Activated effector memory CD4-positive, alpha-beta T cell treated with anti-CD3 and anti-CD28 coated beads, Interleukin-2, amount 50 U/mL, for 16 hours (primary cell): Measurements from ENCODE around the gene CTPS2.
A peak's percentile ranks its signal among the peaks of the same experiment; 100 is the strongest.
"Not testable (repeated sequence)": the region's sequence is repeated elsewhere in the genome, so short reads cannot be mapped to it uniquely, and the experiment has no call there.

Experiments used
- DNase-seq: peaks from one replicate; pipeline ENCODE4 v3.0.0-alpha.2; 2020

Gene CTPS2

GRCh38 chrX:16712548-16713155 lies at the start of gene CTPS2:
Gene CTPS2, minus strand, starts transcription at chrX:16712669. Its CDS starts 9,767 bp downstream, at chrX:16702902.
- DNase-seq = peak; percentile 77

- not testable (repeated sequence) for DNase-seq
These were observed 49.0 kb upstream of the CTPS2 start for GRCh38 chrX:16761500-16761899.

- DNase-seq = no peak
These were observed 44.3 kb upstream of the CTPS2 start for GRCh38 chrX:16756724-16757123.

DNA sequence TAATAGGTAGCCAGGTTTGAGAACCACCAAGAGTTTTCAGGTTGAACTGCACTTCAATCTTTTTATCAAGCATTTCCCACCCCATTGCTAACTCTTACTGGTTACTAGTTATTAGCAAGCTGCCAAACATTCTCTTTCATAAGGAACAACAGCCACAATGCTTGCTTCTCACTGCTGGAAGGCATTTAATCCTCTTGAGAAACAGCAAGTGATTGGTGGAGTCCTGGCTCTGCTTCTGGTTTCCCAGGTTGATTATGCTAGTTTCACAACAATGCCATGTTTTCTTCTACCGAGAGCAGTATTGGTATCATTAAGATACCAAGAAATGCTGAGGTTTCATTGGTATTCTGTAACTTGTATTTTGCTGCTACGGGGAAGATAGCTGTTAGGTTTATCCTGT lies 41.5 kb upstream of the CTPS2 start:
- DNase-seq = no peak

DNA sequence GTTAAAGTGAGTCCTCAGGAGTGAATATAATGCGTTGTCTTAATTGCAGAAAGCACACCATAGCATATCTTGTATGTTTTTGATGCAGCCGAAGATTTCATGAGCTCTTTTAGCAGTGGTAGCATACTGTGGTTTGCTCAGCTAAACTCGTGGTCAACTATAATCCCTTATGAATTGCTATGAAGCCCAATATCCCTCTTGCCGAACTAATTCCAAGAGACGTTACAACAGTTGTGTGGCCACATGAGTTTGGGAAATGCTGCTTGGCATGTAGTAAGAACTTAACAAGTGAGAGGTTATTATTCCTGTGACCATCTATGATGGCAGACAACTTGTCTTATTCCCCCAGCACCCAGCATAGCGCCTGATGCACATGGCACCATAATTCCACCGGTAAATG lies 37.7 kb upstream of the CTPS2 start:
- DNase-seq = no peak

DNA sequence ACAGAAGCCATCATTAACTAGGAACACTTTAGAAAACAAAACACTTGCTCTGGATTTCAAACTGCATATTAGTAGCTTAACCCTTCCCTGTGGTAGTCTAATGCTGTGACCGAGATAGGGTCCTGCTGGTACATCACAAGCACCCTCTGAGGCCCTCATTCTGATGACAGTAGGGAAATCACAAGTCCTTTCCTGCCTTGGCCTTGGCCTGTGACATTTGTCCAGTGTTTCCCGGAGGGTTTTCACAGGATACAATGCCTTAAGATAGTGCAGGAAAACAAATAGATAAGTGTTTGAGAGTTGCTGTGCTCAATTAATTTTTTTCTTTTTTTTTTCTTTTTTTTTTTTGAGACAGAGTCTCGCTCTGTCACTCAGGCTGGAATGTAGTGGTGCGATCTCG lies 36.0 kb upstream of the CTPS2 start:
- DNase-seq = no peak

GRCh38 chrX:16745659-16746058 lies 33.2 kb upstream of the CTPS2 start:
- DNase-seq = no peak

DNA sequence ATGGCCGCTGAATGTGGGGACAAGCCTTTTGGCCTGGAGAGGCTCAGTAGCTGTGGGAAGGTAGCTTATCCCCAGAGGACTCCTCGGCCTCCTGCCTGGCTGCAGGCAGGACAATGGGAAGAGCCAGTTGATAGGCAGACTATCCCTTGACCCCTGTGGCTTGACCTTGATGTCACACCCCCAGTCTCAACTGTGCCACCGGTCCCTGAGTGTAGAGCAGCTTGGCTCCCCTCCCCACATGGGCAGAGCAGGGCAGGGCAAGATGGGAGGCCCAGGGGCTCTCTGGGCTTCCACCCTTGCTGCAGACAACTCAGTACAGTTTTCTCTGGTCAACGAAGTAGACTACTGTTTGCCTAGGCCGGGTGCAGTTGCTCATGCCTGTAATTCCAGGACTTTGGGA lies 32.6 kb upstream of the CTPS2 start:
- DNase-seq = no peak

GRCh38 chrX:16743604-16744325 lies 31.3 kb upstream of the CTPS2 start:
- no peak for DNase-seq

DNA sequence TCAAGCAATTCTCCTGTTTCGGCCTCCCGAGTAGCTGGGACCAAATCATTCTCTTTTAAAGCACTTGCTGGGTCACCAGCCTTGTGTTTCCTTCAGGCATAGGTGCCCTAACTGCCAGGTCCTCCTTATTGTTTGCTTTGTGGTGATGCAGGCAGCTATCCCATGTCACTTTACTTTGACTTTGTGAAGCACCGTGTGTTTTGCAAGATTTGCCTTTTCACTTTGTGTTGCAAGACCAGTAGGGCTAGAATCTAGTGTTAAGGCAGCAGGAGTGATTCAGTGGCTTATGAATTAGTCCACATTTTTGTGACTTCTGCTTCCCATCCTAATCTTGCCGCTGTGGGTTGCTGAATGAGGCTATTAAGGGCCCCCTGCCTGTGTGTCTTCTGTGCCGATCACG lies 27.1 kb upstream of the CTPS2 start:
- DNase-seq = no peak

DNA sequence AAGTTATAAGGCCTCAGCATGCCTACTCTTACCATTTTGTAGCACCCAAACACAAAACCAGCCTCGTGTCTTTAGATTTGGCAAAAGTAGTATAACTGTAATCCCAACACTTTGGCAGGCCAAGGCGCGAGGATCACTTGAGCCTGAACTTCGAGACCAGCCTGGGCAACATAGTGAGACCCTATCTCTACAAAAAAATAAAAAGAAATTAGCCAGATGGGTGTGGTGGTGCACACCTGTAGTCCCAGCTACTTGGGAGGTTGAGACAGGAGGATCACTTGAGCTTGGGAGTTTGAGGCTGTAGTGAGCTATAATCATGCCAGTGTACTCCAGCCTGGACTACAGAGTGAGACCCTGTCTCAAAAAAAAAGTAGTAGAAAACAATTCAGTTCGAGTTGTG lies 24.6 kb upstream of the CTPS2 start:
- DNase-seq = no peak

DNA sequence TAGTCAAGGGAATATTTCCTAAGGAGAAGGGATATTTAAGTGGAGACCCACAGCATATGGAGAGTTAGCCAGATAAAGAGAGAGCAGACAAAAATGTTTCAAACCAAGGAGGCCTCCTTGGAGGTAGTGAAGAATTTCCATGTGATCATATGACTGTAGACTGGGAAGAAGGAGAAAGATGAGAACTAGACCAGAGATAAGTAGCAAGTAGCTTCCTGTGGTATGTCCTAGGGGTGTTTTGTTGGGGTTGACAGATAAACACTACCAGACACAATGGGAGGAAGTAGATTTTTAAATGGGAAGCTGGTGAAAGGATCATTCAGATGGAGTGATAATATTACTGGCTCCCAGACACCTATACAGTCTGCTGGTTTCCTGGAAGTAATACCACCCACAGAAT lies 20.5 kb upstream of the CTPS2 start:
- DNase-seq = no peak

- DNase-seq = no peak
These were observed 18.0 kb upstream of the CTPS2 start for GRCh38 chrX:16730450-16730849.

GRCh38 chrX:16727637-16728036 lies 15.2 kb upstream of the CTPS2 start:
- no peak for DNase-seq

- not testable (repeated sequence) for DNase-seq
These were observed 14.0 kb upstream of the CTPS2 start for GRCh38 chrX:16726347-16726988.

DNA sequence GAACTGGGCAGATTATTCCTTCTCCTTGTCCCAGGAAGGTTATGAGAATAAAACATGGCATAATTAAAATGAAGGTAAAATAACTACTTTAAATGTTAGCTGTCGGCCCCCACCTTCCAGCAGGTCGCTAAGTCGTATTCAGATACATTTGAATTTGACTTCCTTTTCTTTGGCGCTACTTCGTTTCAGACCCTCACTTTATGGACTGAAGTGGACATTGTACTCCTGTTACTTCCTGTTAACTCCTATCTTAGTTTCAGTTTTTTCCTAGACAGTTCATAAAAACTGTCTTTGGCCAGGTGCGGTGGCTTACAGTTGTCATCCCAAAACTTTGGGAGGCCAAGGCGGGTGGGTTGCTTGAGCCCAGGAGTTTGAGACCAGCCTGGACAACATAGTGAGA lies 12.6 kb upstream of the CTPS2 start:
- no peak for DNase-seq

- no peak for DNase-seq
These were observed 10.0 kb upstream of the CTPS2 start for GRCh38 chrX:16722481-16722880.

DNA sequence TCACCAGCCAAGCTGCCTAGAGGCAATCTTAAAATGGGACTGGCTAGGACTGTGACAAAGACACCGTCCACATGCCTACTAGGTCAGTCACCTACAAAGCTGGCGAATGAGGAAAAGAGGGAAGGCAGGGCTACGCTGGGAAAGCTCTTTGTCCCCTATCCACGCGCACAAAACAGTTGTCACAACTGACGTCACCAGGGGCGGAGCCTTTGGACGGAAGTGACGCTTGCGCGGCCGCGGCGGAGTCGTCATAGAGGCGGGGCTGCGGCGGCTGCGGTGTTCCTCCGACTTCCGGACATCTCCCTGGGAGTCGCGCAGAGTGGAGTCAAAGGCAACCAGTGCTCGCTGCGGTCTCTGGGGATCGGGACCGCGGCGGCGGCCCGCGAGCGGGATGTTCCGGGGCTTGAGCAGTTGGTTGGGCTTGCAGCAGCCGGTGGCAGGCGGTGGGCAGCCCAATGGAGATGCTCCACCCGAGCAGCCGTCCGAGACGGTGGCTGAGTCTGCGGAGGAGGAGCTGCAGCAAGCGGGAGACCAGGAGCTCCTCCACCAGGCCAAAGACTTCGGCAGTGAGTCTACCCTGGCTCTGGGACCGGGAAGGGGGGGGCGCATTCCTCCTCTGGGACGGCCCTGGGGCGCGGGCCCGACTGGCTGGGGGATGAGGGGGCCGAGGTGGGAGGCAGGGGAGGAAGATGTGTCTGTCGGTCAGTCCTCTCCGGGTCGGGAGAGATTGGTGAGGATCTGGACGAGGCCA lies 7.0 kb upstream of the CTPS2 start, which contains the start of gene SYAP1:
Gene SYAP1, plus strand, starts transcription at position 279 of the 751 bp plus-strand sequence. Its CDS starts 113 bp downstream, at position 392.
- peak; percentile 96 for DNase-seq

DNA sequence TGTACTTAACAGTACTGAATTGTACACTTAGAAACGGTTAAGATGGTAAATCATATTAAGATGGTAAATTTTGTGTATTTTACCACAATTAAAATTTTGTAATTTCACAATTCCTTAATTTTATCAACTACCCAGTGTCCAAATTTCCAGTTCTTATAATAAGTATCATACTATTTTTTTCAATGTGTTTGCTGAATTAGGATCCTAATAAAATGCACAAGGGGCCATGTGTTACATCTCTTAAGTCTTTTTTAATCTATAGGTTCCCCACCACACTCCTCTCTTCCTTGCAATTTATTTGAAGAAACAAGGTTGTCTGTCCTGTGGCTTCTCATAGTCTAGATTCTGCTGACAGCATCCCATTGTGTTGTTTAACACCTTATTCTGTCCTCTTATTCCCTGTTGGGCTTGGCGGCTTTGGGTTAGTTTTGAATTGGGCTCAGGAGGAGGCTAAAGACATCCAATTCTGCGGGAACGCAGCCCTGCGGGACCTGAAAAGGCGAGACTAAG lies 6.4 kb upstream of the CTPS2 start:
- DNase-seq = no peak

- DNase-seq = not testable (repeated sequence)
These were observed 4.0 kb upstream of the CTPS2 start for GRCh38 chrX:16716451-16716850.

DNA sequence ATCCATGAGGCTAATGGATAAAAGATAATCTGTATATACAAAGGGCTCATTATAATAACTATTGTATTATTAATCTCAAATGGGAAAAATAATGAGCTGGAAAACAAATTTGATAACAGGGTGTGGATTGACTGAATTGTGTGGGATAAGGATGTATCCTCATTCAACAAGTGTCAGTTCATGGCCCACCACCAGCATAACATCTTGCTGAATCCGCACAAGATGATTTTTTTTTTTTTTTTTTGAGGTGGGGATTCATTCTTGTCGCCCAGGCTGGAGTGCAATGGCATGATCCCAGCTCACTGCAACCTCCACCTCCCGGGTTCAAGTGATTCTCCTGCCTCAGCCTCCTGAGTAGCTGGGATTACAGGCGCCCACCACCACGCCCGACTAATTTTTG lies 3.2 kb upstream of the CTPS2 start:
- DNase-seq = not testable (repeated sequence)

- DNase-seq = no peak
These were observed 2.0 kb upstream of the CTPS2 start for GRCh38 chrX:16714504-16714903.

- peak; percentile 60 for DNase-seq
These were observed 449 bp downstream of the CTPS2 start for GRCh38 chrX:16711893-16712547.
